GM19324 (cell line): ENCODE results near the gene GRIK1.

Source experiments
- ATAC-seq: cut with Tn5 transposase; IDR thresholded peaks from one replicate; pipeline ENCODE4 v1.9.1; 2021; ENCODE audit warnings: mild to moderate bottlenecking, moderate library complexity; ENCODE audit not compliant: unreplicated experiment, low FRiP score

The GRIK1 gene

DNA sequence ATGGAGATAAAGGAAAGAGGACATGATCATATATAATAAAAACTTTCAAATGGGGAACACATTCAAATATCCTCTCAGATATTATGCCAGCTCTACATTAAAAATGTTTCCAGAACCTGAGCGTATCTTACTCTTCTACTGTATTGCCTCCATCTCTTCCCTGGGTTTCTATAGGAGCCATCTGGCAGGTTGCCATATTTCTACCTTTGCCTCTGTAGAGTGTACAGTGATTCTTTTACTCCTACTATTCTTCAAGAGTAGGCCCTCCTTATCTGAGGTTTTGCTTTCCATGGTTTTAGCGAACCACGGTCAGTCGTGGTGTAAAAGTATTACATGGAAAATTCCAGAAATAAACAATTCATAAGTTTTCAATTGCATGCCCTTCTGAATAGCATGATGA, 259.5 kb downstream of the GRIK1 start:
- no peak for ATAC-seq

DNA sequence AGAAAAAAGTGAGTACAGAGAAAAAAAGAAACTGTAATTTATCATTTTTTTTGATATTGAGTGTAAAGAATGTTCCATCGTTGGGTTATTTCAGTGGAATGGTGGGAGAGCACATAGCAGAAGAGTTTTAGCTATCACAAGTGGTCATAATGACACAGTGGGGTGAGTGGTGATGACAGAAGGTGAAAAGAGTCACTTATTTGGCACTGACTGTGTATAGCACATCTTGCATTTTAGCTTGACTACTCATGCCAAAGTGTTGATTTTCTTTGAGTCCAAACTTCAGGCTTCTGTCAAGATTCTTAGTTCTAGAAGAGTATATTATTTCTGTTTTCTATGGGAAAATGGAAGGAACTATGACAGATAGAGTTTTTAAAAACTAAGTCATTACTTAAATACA, 261.2 kb downstream of the GRIK1 start:
- ATAC-seq = no peak

- no peak for ATAC-seq
Observed at GRCh38 chr21:29677326-29677725, 262.5 kb downstream of the GRIK1 start.

DNA sequence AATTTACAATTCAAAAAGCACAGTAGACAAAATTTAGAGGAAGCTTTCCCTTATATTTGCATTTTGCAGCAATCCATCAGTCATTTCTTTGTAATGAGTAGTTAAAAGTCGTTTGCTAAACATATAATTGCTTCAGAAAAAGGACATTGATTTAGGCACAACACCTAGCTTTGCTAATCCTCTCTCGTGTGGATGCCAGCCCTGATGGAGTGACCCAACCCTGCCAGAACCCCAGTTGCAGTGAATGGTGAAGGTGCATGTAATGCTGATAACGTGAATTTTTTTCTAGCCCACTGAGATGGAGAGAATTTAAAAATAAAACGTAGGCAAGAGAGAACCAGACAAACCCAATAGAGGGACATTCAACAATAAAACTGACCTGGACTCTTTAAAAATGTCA, 263.4 kb downstream of the GRIK1 start:
- no peak for ATAC-seq

DNA sequence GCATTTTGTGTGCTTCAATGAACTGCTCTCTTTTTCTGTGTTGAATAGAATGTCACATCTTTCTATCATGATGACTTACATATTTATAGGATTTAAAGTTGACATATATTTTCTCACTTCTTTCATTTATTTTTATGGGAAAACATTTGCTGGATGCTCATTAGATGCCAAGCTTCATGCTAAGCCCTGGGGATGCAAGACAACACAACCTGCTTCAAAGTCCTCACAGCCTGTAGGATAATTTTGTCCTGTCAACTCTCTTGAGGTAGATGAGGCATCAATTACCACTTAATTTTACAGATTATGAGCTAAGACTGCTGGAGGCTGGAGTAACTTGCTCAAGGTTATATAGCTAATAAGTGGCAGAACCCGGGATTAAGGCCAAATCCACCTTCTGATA, 264.3 kb downstream of the GRIK1 start:
- ATAC-seq = no peak

- no peak for ATAC-seq
Observed at GRCh38 chr21:29674343-29674742, 265.5 kb downstream of the GRIK1 start.

DNA sequence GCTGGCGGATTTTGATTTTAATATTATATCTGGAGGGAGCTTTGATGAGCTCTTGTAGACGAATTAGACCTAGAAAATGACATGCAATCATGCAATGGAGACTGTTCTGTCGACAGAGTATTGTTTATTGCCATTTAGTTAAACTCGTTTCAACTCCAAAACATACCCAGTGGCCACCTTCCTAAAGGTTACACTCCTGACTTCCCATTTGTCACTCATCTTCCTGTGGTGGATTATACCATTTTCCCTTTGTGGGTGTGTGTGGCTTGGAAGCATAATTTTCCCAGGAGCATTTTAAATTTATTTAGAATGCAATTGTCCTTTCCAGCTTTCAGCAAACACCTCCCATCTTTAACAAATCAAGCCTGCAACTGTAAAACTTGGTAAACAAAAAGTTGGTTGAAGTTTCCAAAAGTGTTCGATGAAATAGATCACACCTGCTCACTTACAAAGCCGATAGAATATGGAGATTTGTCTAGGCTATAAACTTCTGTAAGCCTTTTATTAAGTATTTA, 266.6 kb downstream of the GRIK1 start:
- ATAC-seq = no peak

GRCh38 chr21:29671728-29672127, 268.1 kb downstream of the GRIK1 start:
- ATAC-seq = no peak

DNA sequence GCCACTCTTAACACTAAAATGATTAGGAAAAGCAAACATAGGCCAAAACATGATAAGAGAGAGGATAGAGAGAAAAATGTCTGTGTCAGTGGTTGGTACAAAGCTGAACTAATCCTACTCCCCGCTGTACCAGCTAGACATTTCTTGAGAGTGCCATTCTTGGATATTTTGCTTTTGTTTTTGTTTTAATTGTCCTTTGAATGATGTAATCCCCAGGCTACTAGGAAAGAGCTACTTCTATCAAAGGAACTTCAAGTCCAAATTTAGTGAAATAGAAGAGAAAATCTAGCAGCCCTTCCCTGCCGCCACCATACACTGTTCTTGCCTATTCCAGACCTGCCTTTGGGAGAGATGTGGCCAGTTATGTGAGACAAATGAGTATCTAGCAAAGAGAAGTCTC, 269.6 kb downstream of the GRIK1 start:
- no peak for ATAC-seq

DNA sequence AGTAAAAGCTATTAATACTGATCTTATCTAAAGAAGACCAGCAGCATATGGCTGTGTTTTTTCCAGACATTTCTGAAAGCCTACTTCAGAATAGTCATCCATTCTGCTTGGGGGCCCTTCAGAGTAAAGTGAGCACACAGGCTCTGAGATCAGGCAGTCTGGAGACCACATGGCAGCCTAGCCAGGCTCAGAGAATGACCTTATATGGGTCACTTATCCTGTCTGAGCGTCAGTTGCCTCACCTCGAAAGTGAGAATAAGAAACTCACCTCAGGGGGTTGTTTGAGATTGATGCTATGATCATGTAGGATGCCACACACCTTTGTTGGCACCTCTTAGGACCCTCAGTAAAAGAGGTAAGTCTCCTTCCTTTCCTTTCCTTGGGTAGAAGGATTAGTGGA, 270.4 kb downstream of the GRIK1 start:
- no peak for ATAC-seq

GRCh38 chr21:29667651-29668050, 272.1 kb downstream of the GRIK1 start:
- no peak for ATAC-seq

- ATAC-seq = no peak
Observed at GRCh38 chr21:29664615-29665014, 275.2 kb downstream of the GRIK1 start.

GRCh38 chr21:29661672-29662442, 277.9 kb downstream of the GRIK1 start:
- no peak for ATAC-seq

- no peak for ATAC-seq
Observed at GRCh38 chr21:29660047-29660720, 279.6 kb downstream of the GRIK1 start.

- ATAC-seq = no peak
Observed at GRCh38 chr21:29658934-29659203, 280.9 kb downstream of the GRIK1 start.

- no peak for ATAC-seq
Observed at GRCh38 chr21:29658177-29658933, 281.4 kb downstream of the GRIK1 start.

DNA sequence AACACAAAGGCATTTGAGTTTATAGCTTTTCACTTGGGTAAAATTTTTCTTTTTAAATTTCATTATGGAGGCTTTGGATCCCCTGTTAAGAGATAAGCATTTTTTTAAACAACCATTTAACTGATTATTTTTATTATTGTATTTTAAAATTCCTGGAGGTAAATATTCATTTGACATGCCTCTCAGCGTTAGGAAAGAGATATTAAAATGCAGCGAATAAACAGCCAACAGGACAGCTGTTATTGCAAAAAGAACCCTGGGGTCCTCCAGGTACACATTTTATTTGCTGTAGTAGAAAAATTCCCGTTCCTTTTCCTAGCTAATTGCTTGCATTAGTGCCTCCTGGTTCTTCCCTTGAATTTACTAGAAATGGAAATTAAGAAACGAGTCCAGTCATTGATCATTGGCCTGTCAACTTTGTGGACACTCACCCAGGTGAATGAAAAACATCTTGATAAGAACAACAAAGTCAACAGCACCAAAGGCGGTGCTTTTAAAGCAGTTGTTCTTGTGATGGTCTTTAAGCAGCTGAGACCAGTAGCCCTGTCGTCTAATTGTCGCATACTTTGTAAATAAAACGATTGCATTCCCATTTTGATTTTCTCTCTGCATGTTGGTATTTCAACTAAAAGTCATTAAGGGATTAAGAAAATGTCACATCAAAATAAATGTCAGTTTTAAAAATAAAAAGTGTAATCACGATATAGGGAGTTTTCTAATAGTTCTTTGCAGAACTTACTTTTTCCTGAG, 282.4 kb downstream of the GRIK1 start:
- no peak for ATAC-seq

- ATAC-seq = no peak
Observed at GRCh38 chr21:29656504-29657239, 283.1 kb downstream of the GRIK1 start.

DNA sequence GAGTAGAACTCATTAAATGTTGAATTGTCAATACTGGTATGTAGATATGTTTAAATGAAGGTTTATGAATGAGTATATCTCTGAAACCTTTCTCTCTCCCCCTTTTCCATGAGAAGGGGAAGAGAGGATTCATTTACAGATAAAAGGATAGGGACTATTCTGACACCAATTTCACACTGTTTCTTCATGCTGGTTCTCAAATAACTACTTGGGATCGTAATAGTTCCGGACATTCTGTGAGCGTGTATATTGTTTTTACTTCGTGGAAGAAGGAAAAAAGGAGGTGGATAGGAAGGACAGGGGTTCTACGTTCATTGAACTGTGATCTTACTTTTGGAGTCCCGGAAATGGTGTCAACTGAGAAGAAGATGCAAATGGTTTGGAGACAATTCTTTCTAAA, 284.2 kb downstream of the GRIK1 start:
- no peak for ATAC-seq

DNA sequence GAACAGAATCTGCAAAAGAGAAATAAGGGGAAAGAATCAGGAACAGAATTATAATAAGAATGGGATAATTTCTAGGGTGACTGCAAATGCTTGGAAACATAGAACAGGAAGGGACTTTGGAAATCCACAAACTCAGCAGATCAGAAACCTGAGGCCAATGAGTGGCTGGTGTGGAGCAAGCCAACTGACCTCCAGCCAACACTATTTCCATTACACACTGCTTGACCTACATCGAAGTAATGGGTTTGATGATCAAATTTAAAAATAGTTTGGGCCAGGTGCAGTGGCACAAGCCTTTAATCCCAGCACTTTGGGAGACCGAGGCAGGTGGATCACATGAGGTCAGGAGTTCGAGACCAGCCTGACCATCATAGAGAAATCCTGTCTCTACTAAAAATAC, 284.9 kb downstream of the GRIK1 start:
- ATAC-seq = no peak
